HG03378 (cell line): ENCODE results near the gene HLA-DMA.

Experiments used
- ATAC-seq: cut with Tn5 transposase; IDR thresholded peaks from one replicate; pipeline ENCODE4 v1.9.1; 2021; ENCODE audit warnings: mild to moderate bottlenecking, moderate library complexity; ENCODE audit not compliant: unreplicated experiment

The HLA-DMA gene

DNA sequence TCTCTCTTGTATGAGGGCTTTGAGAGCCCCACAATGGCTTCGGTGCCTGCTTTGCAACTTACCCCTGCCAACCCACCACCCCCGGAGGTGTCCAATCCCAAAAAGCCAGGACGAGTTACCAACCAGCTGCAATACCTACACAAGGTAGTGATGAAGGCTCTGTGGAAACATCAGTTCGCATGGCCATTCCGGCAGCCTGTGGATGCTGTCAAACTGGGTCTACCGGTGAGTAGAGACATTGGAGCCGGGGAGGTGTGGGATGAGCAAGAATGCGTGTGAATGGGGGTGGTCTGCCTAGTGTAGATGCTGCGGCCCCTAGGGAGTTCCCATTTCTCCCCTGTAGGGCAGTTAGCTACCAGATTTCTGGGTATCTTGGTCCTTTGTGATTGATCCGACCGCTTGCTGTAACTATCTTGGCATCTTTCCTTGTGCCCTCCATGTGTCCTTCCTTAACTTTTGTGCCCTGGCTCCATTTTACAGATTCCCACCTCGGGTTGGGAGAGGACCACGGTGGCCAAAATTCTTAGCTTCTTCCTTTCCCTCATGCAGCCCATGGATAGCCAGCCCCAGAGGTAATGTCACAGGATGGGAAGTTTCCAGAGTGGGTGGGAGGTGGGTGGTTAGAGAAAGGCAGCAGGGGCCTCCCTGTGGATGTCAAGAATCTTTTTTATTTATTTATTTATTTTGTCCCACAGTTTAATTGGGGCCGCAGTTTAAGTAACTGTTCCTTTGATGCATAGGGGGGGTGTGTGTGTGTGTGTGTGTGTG lies 21.8 kb upstream of the HLA-DMA start:
- no peak for ATAC-seq

DNA sequence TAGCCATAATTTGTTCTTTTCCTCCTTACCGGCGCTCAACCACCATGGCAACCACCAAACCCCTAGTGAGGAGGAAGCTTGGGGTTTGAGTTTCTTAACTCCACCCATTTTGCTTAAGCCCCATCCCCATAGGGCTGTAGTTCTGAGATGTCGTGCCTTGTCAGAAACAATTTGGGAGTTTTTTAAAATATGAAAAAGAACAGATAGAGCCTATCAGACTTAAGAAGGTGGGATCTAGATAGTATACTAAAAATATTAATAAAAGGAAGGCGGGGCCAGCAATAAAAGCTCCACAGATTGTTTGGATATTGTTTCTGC lies 21.1 kb upstream of the HLA-DMA start:
- no peak for ATAC-seq

DNA sequence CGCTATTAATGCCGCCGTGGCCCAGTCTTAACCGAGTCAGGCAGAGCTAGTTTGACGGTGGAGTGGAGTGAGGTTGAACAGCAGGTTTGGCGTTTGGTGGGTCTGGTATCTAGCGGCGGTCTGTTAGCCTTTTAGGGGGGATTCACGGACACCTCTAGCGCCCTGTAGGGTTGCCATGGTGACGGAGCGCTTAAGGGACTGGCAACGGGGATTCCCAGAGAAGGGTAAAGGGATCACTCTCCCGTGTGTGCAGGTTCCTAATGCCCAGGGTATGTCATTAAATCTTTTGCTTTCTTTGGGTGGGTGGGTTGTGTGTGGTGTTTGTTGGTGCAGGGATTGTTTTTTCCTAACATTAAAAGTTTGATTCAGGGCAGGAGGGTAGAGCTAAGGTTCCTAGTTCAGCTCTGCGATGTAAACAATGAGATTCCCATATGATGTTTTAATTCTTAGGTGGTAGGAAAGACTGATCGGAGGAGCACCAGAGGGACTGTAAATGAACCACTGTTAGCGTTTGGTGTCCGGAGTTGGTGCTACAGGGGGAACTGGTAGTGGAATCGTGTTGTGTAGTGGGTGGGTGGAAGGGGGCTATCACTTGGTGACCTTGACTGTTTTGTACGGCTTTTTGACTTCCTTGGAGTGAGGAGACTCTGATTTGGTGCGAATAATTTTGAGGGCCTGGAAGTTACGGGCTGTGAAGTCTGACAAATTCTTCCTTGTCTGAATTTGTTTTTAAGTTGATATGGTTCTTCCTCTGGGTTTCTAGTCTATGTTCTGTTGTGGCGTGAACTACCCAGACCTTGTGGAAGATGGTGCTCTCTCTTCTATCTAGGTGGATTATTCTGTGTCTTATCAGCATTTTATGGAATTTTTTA lies 20.5 kb upstream of the HLA-DMA start:
- no peak for ATAC-seq

DNA sequence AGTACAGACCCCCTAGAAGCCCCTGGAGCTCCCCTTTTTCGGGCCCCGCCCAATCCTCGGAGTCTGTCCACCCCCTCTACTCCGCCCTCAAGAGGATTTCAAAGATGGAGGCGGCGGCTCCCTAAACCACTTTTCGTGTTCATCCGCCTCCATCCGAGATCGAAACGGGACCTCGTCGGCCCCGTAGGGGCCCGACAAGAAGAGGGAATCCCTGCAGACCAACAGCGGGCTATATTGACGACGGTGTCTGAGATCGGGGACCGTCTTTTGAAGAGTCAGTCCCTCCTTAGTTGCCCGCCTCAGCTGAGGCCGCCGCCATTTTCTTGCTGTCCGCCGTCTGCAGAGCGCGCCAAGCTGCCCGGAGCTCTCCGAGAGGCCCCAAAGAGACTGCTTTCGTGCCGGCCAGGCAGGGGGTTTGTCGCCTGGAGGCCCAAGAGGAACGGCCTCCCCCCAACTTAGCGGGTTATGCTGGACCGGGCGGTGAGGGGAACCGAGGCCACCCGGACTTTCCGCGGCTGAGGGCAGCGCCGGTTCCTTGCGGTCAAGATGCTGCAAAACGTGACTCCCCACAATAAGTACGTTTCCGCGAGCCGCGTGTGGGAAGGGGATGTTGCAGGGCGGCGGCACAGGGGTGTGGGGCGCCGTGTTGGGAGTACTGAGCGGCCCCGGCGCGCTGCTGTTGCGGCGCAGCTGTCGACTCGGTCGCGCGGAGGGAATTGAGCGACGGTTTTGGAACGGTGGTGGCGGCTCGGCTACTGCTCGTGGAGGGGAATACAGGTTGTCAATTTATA lies 19.7 kb upstream of the HLA-DMA start:
- no peak for ATAC-seq

DNA sequence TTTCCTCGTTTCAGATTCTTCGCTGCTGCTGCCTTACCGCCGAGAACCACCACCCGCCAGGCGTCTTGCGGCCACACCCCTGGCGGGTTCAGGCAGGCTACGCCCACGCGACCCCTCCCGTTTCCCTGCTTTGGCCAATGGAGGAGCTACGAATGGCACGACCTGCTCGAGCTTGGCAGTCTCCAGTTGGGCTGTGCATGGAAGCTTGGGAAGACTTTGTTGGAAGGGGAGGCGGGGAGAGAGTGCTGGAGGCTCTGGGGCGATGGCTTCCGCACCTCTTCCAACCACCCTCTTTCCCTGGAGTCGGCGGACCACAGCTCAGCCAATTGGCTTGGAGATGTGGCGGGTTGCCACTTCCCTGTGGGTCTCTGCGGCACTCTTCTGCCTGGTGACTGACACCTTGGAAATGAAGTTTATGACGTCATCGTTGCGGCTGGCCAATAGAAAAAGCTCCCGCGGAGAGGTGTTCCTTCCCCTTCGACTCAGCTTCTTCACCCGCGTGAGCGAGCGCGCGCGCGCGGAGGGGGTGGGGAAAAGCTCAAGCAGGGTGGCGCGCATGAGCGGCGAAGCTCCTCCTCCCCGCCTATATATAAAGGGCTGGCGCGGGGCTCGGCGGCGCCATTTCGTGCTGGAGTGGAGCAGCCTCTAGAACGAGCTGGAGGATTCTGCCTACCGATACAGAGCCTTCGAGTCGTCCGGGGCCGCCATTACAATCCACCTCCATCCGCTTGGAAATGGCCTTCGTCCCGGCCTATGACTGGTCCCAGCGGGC lies 18.9 kb upstream of the HLA-DMA start:
- peak; percentile 52 for ATAC-seq

DNA sequence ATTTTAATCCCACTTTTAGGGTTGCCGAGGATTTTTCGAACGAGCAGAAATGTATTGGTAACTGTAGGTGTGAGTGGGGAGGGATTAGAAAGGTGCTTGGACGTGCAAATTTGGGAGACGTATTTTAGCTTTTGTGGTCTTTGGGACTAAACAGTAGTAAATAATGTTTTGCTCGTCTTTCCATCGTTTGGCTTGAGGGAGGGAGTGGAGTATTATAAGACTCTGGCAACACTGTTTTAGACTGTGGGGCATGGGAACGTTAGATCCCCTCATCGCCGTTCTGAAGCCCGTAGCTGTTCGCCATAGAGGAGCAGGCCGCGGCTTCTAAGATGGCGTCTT lies 18.3 kb upstream of the HLA-DMA start:
- no peak for ATAC-seq

DNA sequence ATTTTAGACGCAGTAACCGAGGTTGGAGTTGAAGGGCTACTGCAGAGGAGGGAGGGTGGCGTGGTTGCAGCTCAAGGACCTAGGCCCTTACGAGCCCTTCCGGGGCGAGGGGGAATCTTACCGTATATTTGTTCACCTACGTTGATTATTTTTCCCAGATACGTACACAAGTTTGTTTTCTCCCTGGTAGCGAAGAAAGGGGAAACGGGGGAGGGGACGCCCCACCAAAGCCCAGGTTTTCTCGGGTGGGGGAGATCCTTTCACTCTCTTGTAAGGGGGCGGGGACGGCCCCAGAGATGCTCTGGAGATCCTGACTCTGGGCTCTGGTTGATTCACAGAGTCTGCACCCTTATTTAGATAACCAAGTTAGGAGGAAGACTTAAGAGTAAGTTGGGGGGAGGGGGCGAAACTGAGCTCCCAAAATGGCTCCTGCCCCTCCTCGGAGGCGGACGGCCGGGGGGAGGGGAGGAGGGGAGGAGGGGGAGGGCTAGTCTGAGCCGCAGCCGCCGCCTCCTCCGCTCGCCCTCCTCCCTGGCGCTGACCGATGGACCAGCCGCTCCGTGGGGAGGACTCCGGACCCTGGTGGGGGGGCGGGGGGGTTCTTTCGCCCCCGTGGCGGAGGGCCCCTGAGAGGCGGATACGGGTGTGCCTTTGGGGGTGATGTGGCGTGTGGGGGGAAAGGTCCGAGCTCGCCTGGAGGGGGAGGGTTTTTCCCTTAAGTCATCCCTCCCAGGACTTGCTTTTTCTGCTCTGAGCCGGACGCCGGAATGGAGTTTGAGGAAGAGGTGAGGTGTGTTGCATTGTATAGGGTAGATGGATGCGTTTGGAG lies 17.7 kb upstream of the HLA-DMA start:
- no peak for ATAC-seq

DNA sequence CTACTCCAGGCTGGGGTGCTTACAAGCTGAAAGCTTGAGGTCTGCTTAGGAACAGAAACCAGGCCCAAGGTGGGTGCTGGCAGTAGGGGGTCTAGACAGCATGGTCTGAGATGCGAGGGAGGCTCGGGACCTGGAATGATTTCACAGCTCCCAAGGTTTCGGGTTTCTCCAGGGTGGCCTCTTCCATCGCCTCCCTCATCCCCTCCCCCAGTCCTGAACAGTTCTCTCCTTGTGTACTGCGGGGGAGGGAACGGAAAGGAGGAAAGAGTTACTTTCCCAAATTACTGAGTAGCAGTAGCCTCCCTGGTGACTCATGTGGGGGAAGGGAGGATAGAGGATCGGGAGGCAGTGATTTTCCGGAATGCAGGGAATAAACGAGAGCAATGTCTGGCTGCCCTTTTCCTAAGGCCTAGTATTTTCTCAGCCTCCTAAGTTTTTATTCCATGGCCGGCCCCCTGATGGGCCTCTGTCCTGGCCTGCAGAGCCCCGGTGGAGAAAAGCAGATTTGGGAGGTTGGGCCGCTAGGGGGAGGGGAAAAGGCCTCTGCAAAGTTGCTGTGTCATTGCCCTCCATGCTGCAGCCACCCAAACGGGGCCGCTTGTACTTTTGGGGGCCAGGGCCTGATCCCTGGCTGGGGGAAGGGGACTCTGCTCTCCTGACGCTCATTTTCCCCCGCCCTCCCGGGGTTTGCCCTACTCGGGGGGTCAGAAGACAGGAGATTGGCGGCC lies 17.0 kb upstream of the HLA-DMA start:
- no peak for ATAC-seq

DNA sequence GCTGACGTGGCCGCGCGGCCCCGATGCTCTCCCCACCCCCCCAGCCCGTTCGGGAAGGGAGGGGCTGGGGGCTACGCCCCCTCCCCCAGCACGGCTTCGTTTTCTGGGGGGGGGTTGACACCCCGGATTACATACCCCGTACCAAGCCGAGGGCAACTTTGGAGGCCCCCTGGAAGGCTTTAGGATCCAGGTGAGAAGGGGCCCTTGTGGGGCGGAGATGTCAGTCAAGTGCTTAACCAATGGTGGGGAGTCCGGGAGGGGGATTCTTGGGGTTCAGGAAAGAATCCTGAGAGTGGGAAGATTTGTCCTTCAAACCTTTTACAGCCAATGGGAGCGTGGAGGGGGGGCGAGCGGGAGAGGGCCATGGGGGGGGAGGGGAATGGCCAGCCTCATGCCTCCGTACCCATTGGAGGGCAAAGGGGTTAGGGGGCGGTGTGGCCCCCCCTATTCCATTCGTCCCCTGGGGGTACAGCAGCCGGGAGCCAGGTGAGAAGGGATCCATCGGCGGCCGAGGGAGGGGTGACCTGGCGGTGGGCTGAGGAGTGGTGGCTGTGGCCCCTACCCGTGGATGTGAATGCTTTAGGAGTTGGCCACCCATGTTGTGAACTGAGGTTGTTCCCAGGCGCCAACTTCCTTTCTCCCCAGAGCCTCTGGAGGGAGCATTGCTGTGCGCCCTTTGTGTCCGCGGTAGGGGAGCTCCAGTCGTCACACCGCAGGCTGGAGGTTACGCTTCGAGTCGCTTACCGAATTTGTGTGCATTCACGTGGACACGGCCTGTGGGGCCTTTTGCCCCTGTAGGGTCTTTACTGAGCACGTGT lies 16.2 kb upstream of the HLA-DMA start:
- ATAC-seq: no peak

DNA sequence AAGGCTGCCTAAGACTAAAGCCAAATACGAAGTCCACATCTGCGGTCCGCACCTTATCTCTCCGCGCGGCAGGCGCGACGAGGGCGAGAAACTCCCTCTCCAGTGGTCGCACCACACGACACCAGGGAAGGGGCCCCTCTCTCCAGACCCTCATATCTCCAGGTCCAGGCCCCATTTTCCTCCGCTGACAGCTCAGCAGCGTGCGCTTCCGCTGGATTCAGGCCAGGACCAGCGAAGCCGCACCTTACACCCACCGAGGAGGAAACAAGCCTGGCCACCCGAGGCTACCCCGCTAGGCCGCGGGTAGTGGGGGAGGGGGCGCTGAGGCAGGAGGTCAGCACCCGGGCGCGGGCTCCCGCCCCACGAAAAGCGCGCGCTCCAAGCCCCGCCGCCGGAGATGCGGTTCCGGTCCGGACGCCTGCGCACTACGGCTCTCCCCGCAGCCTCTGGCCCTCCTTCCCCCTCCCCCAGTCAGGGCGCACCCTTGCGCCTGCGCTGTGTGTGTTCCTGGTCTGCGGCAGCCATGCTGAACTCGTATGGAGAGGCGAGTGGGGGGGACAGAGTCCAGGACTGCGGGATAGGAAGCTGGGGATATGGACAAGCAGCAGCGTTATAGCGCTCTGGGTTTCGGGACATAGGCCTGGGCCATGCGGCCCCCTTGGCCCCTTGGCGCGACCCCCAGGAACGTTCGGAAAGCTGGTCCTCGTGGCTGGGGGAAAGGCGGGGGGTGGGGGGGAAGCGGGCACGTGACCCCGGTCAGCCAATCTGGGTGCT lies 15.4 kb upstream of the HLA-DMA start, which contains the start of gene BRD2:
BRD2 (plus strand) TSS at position 502 of the 774 bp plus-strand sequence. CDS start 4,305 bp downstream, outside the sequence.
- peak; percentile 27 for ATAC-seq

DNA sequence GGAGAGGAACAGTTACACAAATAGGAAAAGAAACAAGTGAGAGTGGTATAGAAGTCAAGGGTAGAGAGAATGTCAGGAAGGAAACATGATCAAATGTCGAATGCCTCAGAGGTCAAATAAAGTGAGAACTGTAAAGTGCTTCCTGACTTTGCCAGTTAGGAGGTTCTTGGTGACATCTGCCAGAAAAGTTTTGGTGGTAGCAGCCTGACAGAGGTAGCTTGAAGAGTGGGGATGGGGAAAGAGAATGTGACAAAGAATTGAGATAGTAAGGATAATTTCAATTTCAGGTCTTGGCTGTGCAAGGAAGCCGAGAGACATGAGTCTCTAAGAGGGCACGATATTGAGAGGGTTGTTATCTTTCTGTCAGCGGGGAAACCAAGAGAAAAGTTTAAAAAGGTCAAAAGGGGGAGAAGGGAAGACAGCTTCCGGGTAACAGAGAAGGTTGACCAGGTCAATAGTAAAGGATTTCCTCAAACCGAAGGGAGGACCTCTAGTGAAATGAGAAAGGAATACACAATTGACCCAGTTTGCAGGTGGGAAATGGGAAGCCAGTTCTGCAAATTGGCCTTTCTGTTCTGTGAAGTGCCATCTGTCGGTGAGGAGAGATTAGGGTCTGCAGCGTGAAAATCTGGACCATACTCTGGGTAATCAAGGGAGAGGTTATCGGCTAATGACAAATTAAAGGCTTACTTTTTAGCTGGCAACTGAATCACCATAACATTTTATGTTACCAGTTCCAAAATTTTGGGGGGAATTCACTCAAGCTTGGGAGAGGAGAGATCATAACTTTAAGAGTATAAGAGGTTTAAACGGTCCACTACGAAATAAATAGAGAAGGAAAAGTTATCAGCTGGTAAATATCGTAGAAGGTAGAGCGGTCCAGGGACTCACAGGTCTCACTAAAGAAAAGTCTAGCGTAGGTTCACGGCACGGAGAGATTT lies 14.5 kb upstream of the HLA-DMA start:
- no peak for ATAC-seq

DNA sequence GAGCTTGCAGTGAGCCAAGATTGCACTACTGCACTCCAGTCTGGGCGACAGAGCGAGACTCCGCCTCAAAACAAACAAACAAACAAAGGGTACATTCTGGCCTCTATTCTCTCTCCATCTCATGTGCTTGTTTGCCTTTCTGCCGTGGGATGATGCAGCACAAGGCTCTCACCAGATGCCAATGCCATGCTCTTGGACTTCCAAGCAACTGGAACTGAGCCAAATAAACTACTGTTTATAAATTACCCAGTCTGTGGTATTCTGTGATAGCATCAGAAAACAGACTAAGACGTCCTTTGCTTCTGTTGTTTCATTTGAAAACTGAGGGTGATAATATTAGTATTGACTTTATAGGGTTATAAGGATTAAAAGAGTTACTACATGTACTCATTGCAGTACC lies 11.9 kb upstream of the HLA-DMA start:
- ATAC-seq: no peak

DNA sequence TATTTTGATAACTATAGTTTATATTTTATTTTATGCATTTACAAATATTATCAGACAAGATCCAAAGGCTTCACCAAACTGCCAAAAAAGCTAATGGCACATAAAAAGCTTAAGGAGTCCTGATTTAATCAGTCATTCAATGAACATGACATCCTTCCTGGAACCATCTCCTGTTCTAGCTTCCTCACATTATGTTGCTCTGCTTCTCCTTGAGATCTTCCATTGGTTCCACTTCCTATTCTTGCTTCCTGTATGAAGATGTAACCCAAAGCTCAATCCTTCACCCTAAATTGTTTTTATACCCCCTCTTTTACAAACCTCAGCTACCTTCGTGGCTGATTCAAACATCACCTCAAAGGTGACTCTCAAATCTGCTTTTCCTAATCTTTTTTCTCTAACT lies 11.0 kb upstream of the HLA-DMA start:
- ATAC-seq: no peak

DNA sequence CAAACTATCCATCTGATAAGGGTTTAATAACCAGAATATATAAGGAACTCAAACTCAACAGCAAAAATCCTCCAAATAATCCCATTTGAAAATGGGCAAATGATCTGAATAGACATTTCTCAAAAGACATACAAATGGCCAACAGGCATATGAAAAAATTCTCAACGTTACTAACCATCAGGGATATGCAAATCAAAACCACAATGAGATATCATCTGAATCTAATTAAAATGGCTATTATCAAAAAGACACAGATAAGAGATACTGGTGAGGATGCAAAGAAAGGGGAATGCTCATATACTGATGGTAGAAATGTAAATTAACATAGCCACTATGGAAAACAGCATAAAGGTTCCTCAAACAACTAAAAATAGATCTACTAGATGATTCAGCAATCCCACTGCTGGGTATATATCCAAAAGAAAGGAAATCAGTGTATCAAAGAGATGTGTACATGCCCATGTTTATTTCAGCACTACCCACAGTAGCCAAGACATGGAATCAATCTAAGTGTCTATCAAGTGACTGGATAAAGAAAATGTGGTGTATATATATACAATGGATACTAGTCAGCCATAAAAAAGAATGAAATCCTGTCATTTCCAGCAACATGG lies 9.4 kb upstream of the HLA-DMA start:
- no peak for ATAC-seq

DNA sequence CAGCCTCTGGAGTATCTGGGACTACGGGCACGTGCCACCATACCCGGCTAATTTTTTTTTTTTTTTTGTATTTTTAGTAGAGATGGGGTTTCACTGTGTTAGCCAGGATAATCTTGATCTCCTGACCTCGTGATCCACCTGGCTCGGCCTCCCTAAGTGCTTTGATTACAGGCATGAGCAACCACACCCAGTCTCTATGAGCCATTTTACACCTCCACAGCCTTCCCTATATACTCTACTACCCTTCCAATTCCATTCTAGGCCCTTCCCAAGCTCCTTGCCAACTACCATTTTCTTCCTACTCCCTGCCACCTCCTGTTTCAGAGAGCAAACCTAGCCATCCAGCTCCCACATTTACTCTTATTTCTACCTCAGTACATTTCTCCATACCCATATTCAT lies 7.7 kb upstream of the HLA-DMA start:
- ATAC-seq: no peak

DNA sequence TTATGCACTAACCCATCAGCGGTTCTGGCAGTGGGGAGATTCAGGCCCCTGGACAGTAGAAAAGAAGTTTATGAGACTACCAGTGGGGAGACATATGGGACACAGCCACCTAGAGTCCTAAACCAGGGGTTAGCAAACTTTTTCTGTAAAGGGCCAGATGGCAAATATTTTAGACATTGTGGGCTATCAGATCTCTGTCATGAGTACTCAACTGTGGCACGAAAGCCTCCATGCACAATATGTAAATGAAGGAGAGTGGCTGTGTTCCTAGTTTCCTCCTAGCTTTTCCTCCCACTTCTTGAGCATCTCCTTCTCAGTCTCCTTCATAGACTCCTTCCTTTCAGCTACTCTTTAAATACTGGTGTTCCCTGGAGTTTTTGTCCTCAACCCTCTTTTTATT lies 3.3 kb upstream of the HLA-DMA start:
- no peak for ATAC-seq
